A673 (cell line): ENCODE measurements around the gene TCP11L2. TPM values are rescaled to one million over a fixed set of nuclear protein-coding genes. Genes with fewer than 3 reads are reported as not detected.
"Not testable (repeated sequence)": the region's sequence is repeated elsewhere in the genome, so short reads cannot be mapped to it uniquely, and the experiment has no call there.

Experiments
- BruUV-seq: library from RNA; stranded (reverse); fragments of 400-500 nt; replicated peaks from 2 replicates; lab custom pipeline; 2021; lab: Mats Ljungman, UMichigan
- CTCF ChIA-PET: fragments of 300-600 bp; sonication (Branson Sonifier 250); formaldehyde crosslinking; loops from one replicate; lab custom pipeline; 2022; ENCODE audit warnings: antibody characterized with exemption; lab: Charles Lee
- POLR2A ChIA-PET: fragments of 300-600 bp; sonication (Branson Sonifier 250); formaldehyde crosslinking; loops from one replicate; lab custom pipeline; 2022; ENCODE audit warnings: antibody characterized with exemption; ENCODE audit not compliant: low non-redundant PET; lab: Charles Lee
- DNase-seq: peaks from one replicate; pipeline ENCODE4 v3.0.0-alpha.2; 2015; ENCODE audit warnings: low spot score
- H3K27ac ChIP-seq: fragments of 200-600 bp; sonication (generic); 2 replicates; pipeline ENCODE4 v1.5.1; 2016; ENCODE audit warnings: mixed run types, low read depth, mild to moderate bottlenecking, mixed read lengths, antibody characterized with exemption, low read length; ENCODE audit not compliant: poor library complexity, severe bottlenecking
- H3K27me3 ChIP-seq: fragments of 200-600 bp; sonication (generic); replicated peaks from 2 replicates; pipeline ENCODE4 v1.6.1; 2017; ENCODE audit warnings: mixed run types, low read depth, mild to moderate bottlenecking, mixed read lengths, antibody characterized with exemption, low read length; ENCODE audit not compliant: insufficient read depth, poor library complexity
- H3K36me3 ChIP-seq: fragments of 200-600 bp; sonication (generic); 2 replicates; pipeline ENCODE4 v1.6.1; 2016; ENCODE audit warnings: mixed run types, mild to moderate bottlenecking, mixed read lengths, antibody characterized with exemption, low read length; ENCODE audit not compliant: insufficient read depth, poor library complexity, severe bottlenecking
- H3K4me1 ChIP-seq: fragments of 200-600 bp; sonication (generic); 2 replicates; pipeline ENCODE4 v1.6.1; 2017; ENCODE audit warnings: mixed run types, mild to moderate bottlenecking, mixed read lengths, antibody characterized with exemption, low read length; ENCODE audit not compliant: insufficient read depth, poor library complexity, severe bottlenecking
- H3K4me3 ChIP-seq: fragments of 200-600 bp; sonication (generic); 2 replicates; pipeline ENCODE4 v1.5.1; 2016; ENCODE audit warnings: low read depth, mixed run types, mild to moderate bottlenecking, mixed read lengths, low read length; ENCODE audit not compliant: poor library complexity, severe bottlenecking
- H3K9me3 ChIP-seq: fragments of 200-600 bp; sonication (generic); 2 replicates; pipeline ENCODE4 v1.6.1; 2016; ENCODE audit warnings: mixed run types, low read depth, mild to moderate bottlenecking, mixed read lengths, antibody characterized with exemption, low read length; ENCODE audit not compliant: poor library complexity, severe bottlenecking
- EZH2 ChIP-seq: fragments of 200-600 bp; sonication (generic); IDR thresholded peaks from 2 replicates; pipeline ENCODE4 v1.6.1; 2017; ENCODE audit warnings: borderline replicate concordance, low read depth, mild to moderate bottlenecking, mixed read lengths, antibody characterized with exemption, low read length; ENCODE audit not compliant: poor library complexity, severe bottlenecking
- intact Hi-C: fragments of 100-400 bp; cut with micrococcal nuclease; formaldehyde crosslinking; loops from one replicate; pipeline ENCODE4 v1.10.0; 2022; ENCODE audit not compliant: unreplicated experiment
- total RNA-seq: library from RNA; stranded (reverse); gene quantifications from 2 replicates; pipeline ENCODE4 v1.2.3, GENCODE V29; 2021
- TF ChIP-seq, protein P1 (sequence below): fragments of 300-800, 200-600 bp; sonication (generic); conservative IDR thresholded peaks from 2 replicates; pipeline ENCODE4 v1.5.1; 2017; ENCODE audit warnings: low read depth, mild to moderate bottlenecking, antibody characterized with exemption, low read length, moderate library complexity, mixed read lengths

TCP11L2 gene
- total RNA-seq, 1 experiment from 2014 or later = 0.39 TPM

DNA sequence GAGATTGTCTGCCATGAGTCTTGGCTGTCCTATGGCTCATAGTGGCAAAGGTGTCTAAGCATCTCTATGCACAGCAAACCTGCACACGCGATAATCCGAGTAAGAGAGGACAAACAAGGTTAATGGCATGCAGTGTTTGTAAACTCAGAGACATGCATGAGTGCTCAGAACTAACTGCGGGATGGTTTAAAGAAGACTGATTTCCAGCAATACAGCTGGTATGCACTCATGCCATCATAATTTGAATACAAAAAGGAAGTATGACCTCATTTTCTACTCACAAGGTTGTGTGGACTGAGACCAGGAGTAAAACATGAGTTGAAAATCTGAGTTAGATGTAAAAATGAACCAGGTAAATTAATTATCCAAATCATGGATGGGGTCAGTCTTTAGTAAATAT is 16.6 kb upstream of the TCP11L2 start:
- TF ChIP-seq, protein P1, sequence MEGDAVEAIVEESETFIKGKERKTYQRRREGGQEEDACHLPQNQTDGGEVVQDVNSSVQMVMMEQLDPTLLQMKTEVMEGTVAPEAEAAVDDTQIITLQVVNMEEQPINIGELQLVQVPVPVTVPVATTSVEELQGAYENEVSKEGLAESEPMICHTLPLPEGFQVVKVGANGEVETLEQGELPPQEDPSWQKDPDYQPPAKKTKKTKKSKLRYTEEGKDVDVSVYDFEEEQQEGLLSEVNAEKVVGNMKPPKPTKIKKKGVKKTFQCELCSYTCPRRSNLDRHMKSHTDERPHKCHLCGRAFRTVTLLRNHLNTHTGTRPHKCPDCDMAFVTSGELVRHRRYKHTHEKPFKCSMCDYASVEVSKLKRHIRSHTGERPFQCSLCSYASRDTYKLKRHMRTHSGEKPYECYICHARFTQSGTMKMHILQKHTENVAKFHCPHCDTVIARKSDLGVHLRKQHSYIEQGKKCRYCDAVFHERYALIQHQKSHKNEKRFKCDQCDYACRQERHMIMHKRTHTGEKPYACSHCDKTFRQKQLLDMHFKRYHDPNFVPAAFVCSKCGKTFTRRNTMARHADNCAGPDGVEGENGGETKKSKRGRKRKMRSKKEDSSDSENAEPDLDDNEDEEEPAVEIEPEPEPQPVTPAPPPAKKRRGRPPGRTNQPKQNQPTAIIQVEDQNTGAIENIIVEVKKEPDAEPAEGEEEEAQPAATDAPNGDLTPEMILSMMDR = no peak
- BruUV-seq = no TSS peak
- Histone ChIP-seq H3K4me3 (no peak overlapping the region), H3K36me3 (no peaks in the 10 kb centered on the region), H3K27me3 (no peaks in the 10 kb centered on the region), H3K4me1 (no peaks in the 10 kb centered on the region), H3K27ac (no peak overlapping the region), H3K9me3 (peaks cover 6% of the 10 kb centered on the region)
- DNase-seq = no peak
- CTCF ChIA-PET = no interaction called here
- intact Hi-C loops = no loop called here
- POLR2A ChIA-PET = no interaction called here

GRCh38 chr12:106286576-106287162 is 15.9 kb upstream of the TCP11L2 start:
- H3K4me3 ChIP-seq, H3K27ac ChIP-seq, H3K36me3 ChIP-seq, POLR2A ChIA-PET, H3K27me3 ChIP-seq, H3K4me1 ChIP-seq, DNase-seq, BruUV-seq, H3K9me3 ChIP-seq, intact Hi-C loops: not testable (repeated sequence)
- CTCF ChIA-PET = interaction anchor here (0.6 kb wide), 1 partner anchor 1985 kb away, joined by 4 read pairs; no protein-coding TSS in a partner anchor

GRCh38 chr12:106287364-106287763 is 15.2 kb upstream of the TCP11L2 start:
- Histone ChIP-seq H3K36me3 (no peaks in the 10 kb centered on the region), H3K9me3 (no peaks in the 10 kb centered on the region), H3K4me1 (no peaks in the 10 kb centered on the region), H3K4me3 (no peak overlapping the region), H3K27me3 (no peaks in the 10 kb centered on the region), H3K27ac (no peak overlapping the region)
- CTCF ChIA-PET = no interaction called here
- TF ChIP-seq EZH2 = no peak
- TF ChIP-seq, protein P1 = no peak
- POLR2A ChIA-PET = no interaction called here
- BruUV-seq = no TSS peak
- intact Hi-C loops = no loop called here
- DNase-seq = no peak

DNA sequence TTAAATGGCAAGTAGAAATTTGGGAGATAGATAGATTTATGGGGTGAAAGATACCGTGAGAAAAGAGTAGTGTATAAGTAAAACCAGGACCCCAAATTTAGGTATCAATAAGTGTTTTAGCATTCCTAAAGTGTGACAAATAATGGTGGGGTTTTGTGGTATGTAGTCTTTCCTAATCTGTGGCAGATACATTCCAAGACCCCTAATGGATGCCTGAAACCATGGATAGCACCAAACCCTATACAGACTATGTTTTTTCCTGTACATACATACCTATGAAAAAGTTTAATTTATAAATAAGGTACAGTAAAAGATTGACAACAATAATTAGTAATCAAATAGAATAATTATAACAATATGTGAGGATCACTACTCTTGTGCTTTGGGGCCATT is 14.4 kb upstream of the TCP11L2 start:
- Histone ChIP-seq H3K27ac (no peak overlapping the region), H3K9me3 (no peaks in the 10 kb centered on the region), H3K4me3 (no peak overlapping the region), H3K27me3 (no peaks in the 10 kb centered on the region), H3K4me1 (no peaks in the 10 kb centered on the region), H3K36me3 (no peaks in the 10 kb centered on the region)
- BruUV-seq = no TSS peak
- TF ChIP-seq EZH2 = no peak
- TF ChIP-seq, protein P1 = no peak
- no peak for DNase-seq
- ChIA-PET CTCF (no interaction called here), POLR2A (no interaction called here)
- intact Hi-C loops = no loop called here
